GM21576 (cell line): ENCODE data around the gene SPRR2A.
"Not testable (repeated sequence)": the region's sequence is repeated elsewhere in the genome, so short reads cannot be mapped to it uniquely, and the experiment has no call there.

Source experiments
- ATAC-seq: cut with Tn5 transposase; IDR thresholded peaks from one replicate; pipeline ENCODE4 v1.9.1; 2021; ENCODE audit warnings: mild to moderate bottlenecking, moderate library complexity; ENCODE audit not compliant: unreplicated experiment

Gene SPRR2A

DNA sequence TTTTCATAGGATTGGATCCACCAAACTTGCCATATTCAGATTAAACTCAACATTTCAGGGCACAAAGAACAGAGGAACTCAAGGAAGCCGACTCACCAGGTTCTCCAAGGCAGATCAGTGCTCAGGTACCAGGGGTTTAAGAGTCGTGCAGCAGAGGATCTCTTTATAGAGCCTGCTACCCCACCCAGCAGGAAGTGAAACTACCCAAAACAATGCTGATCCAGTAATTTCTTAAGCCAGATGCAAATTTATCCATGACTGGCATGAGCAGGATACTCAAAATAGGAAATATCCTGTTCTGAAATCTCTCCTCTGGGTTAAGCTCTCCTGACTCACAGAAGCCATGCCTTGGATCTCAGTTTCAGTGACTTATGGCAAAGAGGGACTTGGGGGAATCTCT is at the start of gene SPRR2A:
TSS of gene SPRR2A (minus strand) at position 138 of the 400 bp plus-strand sequence. CDS start 777 bp downstream, outside the sequence.
- ATAC-seq, result no peak

DNA sequence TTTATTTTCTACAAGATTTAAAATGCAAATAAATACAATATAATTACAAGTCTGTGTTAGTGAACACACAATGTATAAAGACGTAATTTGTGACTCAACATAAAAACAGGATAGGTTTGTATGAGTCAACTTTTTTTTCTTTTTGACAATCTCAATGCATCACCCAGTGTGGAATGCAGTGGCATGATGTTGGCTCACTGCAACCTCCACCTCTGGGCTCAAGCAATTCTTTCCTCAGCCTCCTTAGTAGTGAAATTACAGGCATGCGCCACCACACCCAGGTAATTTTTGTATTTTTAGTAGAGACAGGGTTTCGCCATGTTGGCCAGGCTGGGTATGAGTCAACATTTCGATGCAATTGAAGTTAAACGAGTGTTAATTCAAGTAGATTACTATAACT is 42.9 kb upstream of the SPRR2A start:
- no peak for ATAC-seq

GRCh38 chr1:153099461-153100045 is 42.2 kb upstream of the SPRR2A start:
- ATAC-seq, result no peak

- no peak for ATAC-seq
Observed at GRCh38 chr1:153095764-153096163, 38.5 kb upstream of the SPRR2A start.

DNA sequence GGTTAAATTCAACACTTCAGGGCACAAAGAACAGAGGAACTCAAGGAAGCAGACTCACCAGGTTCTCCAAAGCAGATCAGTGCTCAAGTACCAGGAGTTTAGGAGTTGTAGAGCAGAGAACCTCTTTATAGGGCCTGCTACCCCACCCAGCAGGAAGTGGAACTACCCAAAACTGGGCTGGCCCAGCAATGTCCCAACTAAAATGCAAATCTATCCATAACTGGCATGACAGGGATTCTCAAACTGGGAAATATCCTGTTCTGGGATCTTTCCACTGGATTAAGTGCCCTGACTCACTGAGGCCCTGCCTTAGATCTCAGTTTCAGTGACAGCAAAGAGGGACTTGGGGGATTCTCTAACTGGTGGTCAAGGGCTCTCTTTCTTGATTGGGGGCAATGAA is 37.1 kb upstream of the SPRR2A start, which contains the start of gene SPRR2E:
TSS of gene SPRR2E (minus strand) at position 101 of the 400 bp plus-strand sequence. CDS start 775 bp downstream, outside the sequence.
- ATAC-seq, result no peak

GRCh38 chr1:153087652-153088051 is 30.3 kb upstream of the SPRR2A start:
- ATAC-seq, result no peak

- no peak for ATAC-seq
Observed at GRCh38 chr1:153081736-153082135, 24.4 kb upstream of the SPRR2A start.

DNA sequence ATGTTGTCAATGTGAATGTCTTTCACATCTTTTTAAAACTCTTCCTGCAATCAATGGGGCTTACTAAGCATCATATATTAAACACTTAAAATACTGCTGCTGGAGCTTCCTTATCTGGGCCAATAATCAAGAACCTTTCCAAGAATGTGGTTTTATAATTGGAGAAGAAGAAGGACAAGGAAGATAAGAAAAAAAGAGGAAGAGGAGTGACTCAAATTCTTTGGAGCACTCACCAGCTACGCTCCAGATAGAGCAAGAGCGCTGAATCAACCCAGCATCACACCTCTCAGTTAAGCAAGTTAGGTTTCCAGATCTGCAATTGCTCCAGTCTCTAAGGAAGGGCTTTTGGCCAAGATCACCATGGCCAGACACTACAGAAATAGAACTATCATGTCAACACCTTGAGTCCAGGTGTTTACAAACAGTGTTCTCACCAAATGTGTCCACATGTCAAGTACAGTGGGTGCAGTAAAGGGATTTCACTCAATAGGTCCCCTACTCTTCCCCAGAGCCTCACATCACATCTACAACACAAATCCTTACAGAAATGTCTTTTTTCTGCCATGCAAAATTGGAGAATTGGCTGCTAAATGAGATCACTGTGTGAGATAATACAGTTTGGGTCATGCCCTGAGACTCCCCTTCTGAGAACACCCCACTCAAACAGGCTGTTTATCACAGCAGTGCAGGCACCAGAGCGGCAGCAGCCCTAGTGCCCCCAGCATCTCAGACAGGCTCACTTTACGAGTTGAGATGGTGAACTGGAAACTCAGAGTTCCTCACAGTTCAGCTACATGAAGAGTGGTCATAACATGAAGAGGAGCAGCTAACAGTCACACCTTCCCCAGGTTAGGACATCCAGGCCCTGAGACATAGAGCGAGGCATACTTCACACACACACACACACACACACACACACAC is 15.8 kb upstream of the SPRR2A start:
- no peak for ATAC-seq

GRCh38 chr1:153071511-153071910 is 14.2 kb upstream of the SPRR2A start, which contains the start of gene SPRR2B:
SPRR2B (minus strand) TSS chr1:153071611; CDS start chr1:153070839, 772 bp downstream.
- no peak for ATAC-seq

GRCh38 chr1:153070243-153070642 is 12.9 kb upstream of the SPRR2A start:
- ATAC-seq, result no peak

DNA sequence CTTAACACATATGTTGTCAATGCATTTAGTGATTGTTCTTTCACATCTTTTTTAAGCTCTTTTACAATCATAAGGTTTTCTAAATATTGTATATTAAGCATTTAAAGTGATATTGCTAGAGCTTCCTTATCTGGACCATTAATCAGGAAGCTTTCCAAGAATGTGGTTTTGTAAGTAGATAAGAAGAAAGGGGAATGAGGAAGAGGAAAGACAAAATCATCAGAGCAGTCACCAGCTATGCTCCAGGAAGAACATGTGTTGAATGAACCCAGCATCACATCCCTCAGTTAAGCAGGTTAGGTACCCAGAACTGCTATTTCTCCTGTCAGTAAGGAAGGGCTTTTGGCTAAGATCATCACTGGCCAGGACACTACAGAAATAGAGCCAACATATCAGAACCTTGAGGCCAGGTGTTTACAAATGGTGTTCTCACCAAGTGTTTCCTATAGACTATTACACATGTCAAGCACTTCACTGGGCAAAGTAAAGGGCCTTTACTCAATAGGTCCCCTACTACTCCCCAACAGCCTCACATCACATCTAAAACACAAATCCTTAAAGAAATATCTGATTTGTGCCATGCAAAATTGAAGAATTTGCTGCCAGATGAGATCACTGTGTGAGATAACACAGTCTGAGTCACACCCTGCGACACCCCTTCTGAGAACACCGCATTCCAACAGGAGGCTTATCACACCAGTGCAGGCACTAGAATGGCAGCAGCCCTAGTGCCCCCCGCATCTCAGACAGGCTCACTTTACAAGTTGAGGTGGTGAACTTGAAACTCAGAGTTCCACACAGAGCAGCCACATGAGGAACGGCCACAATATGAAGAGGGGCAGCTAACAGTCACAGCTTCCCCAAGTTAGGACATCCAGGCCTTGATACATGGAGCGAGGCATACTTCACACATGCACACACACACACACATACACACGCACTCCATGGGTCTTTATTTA is 1.8 kb upstream of the SPRR2A start:
- ATAC-seq, result no peak

DNA sequence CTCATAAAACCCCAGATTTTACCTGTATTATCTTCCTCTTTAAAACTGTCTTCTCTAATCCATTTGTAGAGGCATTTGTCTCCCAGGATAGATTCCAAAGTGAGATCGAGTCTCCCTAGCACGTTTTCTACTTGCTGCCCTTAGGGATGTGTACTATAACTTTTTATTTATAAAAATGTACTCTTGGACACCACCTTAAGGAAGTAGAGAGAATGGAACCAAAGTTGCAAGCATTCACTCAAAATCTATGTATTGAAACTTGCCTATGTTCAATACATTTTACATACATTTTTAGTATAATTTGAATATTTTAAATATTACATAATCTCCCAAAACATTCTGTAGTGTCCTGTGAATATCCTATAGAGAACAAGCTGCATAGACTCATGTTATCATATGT is 842 bp upstream of the SPRR2A start:
- no peak for ATAC-seq

DNA sequence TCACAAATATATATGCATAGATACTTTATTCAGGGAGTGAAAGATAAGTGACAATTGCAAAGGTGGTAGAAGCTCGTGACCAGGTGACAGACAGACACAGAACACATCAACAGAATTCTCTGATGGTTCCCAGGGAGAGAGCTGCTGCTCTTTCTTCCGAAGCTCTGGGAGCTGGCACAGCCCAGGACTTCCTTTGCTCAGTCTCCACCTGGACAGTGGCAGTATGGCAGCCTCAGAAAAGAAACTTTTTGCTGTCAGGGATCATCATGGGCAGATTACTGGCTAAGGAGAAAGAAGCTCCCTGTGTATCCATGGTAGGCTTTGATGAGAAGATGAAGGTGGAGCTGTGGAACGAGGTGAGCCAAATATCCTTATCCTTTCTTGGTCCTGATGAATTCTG is 1.2 kb downstream of the SPRR2A start:
- ATAC-seq, result not testable (repeated sequence)

- no peak for ATAC-seq
Observed at GRCh38 chr1:153049211-153049610, 8.1 kb downstream of the SPRR2A start.

DNA sequence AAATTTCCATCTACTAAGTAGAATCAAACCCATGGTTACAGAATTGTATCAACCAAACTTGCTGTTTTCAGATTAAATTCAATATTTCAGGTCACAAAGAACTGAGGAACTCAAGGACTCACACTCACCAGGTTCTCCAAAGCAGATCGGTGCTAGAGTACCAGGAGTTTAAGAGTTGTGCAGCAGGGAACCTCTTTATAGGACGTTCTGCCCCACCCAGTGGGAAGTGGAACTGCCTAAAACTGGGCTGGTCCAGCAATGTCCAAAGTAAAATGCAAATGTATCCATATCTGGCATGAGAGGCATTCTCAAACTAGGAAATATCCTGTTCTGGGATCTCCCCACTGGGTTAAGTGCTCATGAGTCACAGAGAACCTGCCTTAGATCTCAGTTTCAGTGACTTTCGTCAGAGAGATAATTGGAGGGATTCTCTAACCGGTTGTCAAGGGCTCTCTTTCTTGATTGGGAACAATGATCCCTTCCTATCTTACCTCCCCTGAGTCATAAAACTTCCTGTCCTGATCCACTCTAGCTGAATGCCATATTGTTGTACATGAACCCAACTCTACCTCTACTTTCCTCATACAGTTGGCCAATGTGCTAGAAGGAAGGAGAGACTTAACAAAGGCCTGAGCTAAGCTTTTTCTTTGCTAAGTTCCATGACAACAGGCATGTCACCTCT is 16.2 kb downstream of the SPRR2A start, which contains the start of gene SPRR2D:
TSS of gene SPRR2D (minus strand) at position 171 of the 682 bp plus-strand sequence. CDS start 774 bp downstream, outside the sequence.
- ATAC-seq, result no peak

DNA sequence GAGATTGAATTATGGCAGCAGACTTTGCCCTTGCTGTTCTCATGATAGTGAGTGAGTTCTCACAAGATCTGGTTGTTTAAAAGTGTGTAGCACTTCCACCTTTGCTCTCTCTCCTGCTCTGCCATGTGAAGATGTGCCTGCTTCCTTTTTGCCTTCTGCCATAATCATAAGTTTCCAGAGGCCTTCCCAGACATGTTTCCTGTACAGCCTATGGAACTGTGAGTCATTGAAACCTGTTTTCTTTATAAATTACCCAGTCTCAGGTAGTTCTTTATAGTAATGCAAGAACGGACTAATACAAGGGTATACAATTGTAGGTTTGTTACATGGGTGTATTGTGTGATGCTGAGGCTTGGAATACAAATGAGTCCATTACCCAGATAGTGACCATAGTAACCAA is 22.1 kb downstream of the SPRR2A start:
- no peak for ATAC-seq

DNA sequence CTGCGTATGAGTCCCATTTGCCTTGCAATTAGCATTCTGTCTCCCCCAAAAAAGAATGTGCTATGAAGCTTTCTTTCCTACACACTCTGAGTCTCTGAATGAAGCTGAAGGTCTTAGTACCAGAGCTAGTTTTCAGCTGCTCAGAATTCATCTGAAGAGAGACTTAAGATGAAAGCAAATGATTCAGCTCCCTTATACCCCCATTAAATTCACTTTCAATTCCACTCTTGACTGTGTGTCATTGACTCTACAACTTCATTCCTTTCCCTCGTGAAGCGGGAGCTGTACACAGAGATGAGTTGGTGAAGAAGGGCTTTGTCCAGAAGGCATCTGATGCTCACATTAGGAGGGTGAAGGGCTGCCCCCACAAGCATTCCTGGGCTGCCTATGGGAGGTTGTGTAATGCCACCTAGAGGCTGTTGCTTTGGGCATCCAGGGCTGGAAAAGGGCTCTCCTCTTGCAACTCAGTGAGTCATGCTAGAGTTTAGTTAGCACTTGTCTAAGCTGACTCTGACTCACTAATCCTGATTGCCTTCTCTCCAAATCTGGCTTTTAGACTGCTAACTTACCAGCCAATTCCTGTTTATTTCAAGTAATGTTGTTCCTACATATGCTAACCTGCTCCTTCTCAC is 24.5 kb downstream of the SPRR2A start:
- ATAC-seq, result no peak

DNA sequence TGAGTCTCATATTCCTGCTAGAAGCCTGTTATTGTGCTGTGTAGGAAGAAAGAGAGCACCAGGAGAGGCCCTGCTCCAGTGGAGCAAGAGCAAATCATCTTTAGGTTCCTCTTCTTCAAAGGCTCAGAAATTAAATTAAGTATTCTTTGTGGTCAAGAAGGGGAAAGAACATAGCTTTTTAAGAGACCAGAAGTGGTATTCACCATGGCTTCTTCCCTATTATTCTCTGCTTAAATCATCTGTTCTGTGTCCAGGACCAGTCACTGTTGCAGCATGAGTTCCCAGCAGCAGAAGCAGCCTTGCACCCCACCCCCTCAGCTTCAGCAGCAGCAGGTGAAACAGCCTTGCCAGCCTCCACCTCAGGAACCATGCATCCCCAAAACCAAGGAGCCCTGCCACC is 25.2 kb downstream of the SPRR2A start:
- no peak for ATAC-seq

DNA sequence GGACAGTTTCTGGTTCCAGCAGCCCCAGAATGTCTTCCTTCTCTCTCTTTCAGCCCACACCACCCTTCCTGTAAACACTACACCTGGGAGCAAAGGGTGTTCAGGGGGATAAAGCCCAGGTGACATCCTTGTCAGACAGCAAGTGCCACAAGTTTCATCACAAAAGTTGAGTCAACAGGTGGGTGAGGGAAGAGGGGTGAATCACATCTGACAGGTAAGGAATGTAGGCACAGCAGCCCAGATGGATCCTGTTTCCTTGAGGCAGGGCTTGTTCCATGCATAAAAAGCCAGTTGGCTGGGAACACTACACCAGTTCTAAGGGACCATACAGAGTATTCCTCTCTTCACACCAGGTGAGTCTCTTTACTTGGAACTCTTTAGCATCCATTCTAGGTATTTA is 26.4 kb downstream of the SPRR2A start, which contains the start of gene SPRR1B:
TSS of gene SPRR1B (plus strand) at position 309 of the 400 bp plus-strand sequence. CDS start 1,143 bp downstream, outside the sequence.
- ATAC-seq, result no peak

- ATAC-seq, result no peak
Observed at GRCh38 chr1:153028766-153029165, 28.5 kb downstream of the SPRR2A start.
